Activated T-cell treated with anti-CD3 and anti-CD28 coated beads, Interleukin-2, amount 50 U/mL, for 24 hours (primary cell): ENCODE results near the gene CLIC4.
"Not testable (repeated sequence)": the region's sequence is repeated elsewhere in the genome, so short reads cannot be mapped to it uniquely, and the experiment has no call there.

Experiments
- DNase-seq: peaks from one replicate; pipeline ENCODE4 v3.0.0-alpha.2; 2020
- H3K27ac Mint-ChIP-seq: 2 replicates; pipeline ENCODE4 v1.8.0; 2020; ENCODE audit warnings: mild to moderate bottlenecking, mixed read lengths
- H3K27me3 Mint-ChIP-seq: 2 replicates; pipeline ENCODE4 v1.8.0; 2020; ENCODE audit warnings: mixed read lengths
- H3K36me3 Mint-ChIP-seq: 2 replicates; pipeline ENCODE4 v1.8.0; 2020; ENCODE audit warnings: low read depth, mixed read lengths
- H3K4me1 Mint-ChIP-seq: 2 replicates; pipeline ENCODE4 v1.8.0; 2020; ENCODE audit warnings: low read depth, mixed read lengths
- H3K4me3 Mint-ChIP-seq: 2 replicates; pipeline ENCODE4 v1.8.0; 2020; ENCODE audit warnings: mild to moderate bottlenecking, moderate library complexity, mixed read lengths
- H3K9me3 Mint-ChIP-seq: 2 replicates; pipeline ENCODE4 v1.8.0; 2020; ENCODE audit warnings: mixed read lengths

Gene CLIC4

DNA sequence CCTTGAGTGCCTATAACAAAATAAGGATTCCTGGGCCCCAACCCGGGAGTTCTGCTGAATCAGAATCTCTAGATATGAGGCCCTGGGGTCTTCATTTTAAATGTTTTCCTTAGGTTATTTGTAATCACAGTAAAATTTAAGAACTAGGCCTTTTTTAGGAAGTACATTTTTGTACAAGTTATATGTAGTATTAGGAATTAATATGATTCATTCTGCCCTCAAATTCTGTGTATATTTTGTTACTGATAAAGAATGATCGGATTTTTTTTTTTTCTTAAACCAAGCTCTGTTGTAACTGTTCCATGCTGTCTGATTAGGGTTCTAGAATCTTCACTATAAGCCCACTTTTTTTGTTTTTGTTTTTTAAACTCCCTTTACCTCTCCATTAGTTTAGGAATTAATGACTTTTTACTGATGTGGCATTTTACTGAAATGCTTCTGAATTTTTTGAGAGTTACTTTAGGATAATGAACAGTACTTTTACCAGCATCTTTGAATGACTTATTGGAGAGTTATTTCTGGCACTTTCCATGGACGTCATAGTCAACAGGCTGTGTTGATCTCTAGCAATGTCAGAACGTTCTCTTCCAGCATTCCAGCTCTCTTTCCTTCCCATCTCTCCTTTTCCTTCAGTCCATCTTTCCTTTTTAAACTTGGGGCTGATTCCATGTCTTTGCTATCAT, 48.3 kb downstream of the CLIC4 start:
- Mint-ChIP-seq H3K27ac (no peak overlapping the region), H3K4me3 (no peak overlapping the region), H3K27me3 (no peaks in the 10 kb centered on the region), H3K4me1 (no peaks in the 10 kb centered on the region), H3K36me3 (no peaks in the 10 kb centered on the region), H3K9me3 (no peaks in the 10 kb centered on the region)
- no peak for DNase-seq

DNA sequence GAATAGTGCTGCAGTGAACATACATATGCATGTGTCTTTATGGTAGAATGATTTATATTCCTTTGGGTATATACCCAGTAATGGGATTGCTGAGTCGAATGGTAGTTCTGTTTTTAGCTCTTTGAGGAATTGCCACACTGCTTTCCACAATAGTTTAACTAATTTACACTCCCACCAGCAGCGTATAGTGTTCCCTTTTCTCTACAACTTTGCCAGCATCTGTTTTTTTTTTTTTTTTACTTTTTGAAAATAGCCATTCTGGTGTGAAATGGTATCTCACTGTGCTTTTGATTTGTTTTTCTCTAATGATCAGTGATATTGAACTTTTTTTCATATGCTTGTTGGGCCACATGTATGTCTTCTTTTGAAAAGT, 48.9 kb downstream of the CLIC4 start:
- not testable (repeated sequence) for DNase-seq, H3K4me1 Mint-ChIP-seq, H3K4me3 Mint-ChIP-seq, H3K9me3 Mint-ChIP-seq, H3K36me3 Mint-ChIP-seq, H3K27ac Mint-ChIP-seq, H3K27me3 Mint-ChIP-seq

DNA sequence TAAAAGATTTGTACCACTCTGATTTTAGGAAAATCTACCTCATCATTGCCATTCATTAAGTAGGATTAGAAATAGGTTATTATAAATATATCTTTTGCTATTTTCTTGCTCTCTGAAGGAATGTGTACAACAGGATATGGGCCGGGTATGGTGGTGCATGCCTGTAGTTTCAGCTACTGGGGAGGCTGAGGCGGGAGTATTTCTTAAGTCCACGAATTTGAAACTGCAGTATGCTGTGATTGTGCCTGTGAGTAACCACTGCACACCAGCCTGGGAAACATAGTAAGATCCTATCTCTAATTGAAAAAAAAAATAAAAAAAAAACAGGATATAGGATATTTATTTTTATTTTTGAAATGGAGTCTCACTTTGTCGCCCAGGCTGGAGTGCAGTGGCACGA, 50.0 kb downstream of the CLIC4 start:
- no peak overlapping the region for H3K4me3 Mint-ChIP-seq
- no peaks in the 10 kb centered on the region for H3K4me1 Mint-ChIP-seq
- no peaks in the 10 kb centered on the region for H3K9me3 Mint-ChIP-seq
- H3K36me3 Mint-ChIP-seq = no peaks in the 10 kb centered on the region
- no peaks in the 10 kb centered on the region for H3K27me3 Mint-ChIP-seq
- no peak overlapping the region for H3K27ac Mint-ChIP-seq
- DNase-seq = no peak

DNA sequence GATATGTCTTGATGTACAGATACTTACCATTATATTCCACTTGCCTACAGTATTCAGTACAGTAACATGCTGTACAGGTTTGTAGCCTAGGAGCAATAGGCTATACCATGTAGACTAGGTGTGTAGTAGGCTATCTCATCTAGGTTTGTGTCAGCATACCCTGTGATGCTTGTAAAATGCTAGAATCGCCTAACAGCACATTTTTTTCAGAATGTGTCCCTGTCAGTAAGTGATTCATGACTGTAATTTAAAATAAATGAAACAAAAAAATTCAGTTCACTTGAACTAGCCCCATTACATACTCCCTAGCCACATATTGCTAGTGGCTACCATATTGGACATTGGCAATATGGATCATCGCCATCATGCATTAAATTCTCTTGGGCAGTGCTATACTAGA, 51.3 kb downstream of the CLIC4 start:
- Mint-ChIP-seq H3K4me1 (no peaks in the 10 kb centered on the region), H3K36me3 (no peaks in the 10 kb centered on the region), H3K4me3 (no peak overlapping the region), H3K27ac (no peak overlapping the region), H3K27me3 (no peaks in the 10 kb centered on the region), H3K9me3 (no peaks in the 10 kb centered on the region)
- DNase-seq = no peak

DNA sequence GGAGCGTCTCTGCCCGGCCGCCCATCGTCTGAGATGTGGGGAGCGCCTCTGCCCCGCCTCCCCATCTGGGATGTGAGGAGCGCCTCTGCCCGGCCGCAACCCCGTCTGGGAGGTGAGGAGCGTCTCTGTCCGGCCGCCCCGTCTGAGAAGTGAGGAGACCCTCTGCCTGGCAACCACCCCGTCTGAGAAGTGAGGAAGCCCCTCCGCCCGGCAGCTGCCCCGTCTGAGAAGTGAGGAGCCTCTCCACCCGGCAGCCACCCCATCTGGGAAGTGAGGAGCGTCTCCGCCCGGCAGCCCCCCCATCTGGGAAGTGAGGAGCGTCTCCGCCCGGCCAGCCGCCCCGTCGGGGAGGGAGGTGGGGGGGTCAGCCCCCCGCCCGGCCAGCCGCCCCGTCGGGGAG, 54.0 kb downstream of the CLIC4 start:
- not testable (repeated sequence) for H3K27ac Mint-ChIP-seq, H3K4me3 Mint-ChIP-seq, H3K27me3 Mint-ChIP-seq, DNase-seq, H3K4me1 Mint-ChIP-seq, H3K9me3 Mint-ChIP-seq, H3K36me3 Mint-ChIP-seq

DNA sequence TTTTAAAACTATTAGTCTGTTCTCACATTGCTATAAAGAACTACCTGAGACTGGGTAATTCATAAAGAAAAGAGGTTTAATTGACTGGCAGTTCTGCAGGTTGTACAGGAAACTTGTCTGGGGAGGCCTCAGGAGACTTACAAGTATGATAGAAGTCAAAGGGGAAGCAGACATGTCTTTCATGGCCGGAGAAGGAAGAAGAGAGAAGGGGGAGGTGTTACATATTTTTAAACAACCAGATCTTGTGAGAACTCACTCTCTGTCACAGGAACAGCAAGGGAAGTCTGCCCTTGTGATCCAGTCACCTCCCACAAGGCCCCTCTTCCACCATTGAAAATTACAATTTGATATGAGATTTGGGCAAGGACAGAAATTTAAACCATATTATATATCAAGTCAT, 55.9 kb downstream of the CLIC4 start:
- no peak overlapping the region for H3K27ac Mint-ChIP-seq
- DNase-seq = no peak
- no peaks in the 10 kb centered on the region for H3K36me3 Mint-ChIP-seq
- H3K9me3 Mint-ChIP-seq = no peaks in the 10 kb centered on the region
- no peak overlapping the region for H3K4me3 Mint-ChIP-seq
- peaks cover 3% of the 10 kb centered on the region for H3K4me1 Mint-ChIP-seq
- H3K27me3 Mint-ChIP-seq = no peaks in the 10 kb centered on the region

DNA sequence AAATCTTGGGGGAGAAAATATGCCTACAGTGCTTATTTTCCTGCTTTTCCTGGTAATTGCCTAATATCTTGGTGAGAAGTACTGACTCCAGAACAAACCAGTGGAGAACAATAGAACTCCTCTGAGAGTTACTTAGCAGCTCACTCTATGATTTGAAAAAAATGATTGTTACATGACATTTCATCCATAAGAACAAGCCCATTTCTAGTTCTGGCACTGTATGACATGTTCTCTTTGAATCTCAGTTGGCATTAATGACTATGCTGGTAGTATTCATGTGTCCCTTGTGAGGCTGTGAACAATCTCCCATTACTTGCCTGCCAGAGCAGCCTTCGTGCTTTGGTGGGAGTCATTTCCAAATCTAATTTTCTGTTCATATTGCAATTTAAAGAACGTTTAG, 58.0 kb downstream of the CLIC4 start:
- no peak overlapping the region for H3K27ac Mint-ChIP-seq
- H3K27me3 Mint-ChIP-seq = no peaks in the 10 kb centered on the region
- DNase-seq = no peak
- H3K4me1 Mint-ChIP-seq = peaks cover 3% of the 10 kb centered on the region
- no peaks in the 10 kb centered on the region for H3K9me3 Mint-ChIP-seq
- H3K36me3 Mint-ChIP-seq = no peaks in the 10 kb centered on the region
- H3K4me3 Mint-ChIP-seq = no peak overlapping the region

DNA sequence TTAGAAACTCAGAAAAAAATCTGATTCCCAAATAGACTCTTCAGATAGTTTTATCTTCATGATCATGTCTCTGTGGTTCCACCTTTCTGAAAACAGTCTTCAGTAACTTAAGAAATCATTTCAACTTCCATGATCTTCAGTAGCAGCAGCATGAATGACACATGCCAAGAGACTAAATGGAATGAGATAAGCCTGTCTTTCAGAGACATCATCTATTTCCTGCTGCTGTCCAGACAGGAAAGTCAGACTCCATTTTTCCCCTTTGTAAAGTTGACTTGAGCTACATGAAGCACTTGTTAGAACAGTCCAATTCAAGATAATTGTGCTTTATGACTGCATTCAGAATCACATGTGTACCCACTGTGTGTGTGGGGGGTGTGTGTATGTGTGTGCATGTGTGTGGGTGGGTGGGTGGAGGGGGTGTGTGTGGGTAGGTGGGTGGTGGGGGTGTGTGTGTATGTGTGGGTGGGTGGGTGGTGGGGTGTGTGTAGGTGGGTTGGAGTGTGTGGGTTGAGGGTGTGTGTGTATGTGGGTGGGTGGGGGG, 58.8 kb downstream of the CLIC4 start:
- Mint-ChIP-seq H3K9me3 (no peaks in the 10 kb centered on the region), H3K4me1 (peaks cover 3% of the 10 kb centered on the region), H3K27ac (no peak overlapping the region), H3K4me3 (no peak overlapping the region), H3K36me3 (no peaks in the 10 kb centered on the region), H3K27me3 (no peaks in the 10 kb centered on the region)
- DNase-seq = no peak

DNA sequence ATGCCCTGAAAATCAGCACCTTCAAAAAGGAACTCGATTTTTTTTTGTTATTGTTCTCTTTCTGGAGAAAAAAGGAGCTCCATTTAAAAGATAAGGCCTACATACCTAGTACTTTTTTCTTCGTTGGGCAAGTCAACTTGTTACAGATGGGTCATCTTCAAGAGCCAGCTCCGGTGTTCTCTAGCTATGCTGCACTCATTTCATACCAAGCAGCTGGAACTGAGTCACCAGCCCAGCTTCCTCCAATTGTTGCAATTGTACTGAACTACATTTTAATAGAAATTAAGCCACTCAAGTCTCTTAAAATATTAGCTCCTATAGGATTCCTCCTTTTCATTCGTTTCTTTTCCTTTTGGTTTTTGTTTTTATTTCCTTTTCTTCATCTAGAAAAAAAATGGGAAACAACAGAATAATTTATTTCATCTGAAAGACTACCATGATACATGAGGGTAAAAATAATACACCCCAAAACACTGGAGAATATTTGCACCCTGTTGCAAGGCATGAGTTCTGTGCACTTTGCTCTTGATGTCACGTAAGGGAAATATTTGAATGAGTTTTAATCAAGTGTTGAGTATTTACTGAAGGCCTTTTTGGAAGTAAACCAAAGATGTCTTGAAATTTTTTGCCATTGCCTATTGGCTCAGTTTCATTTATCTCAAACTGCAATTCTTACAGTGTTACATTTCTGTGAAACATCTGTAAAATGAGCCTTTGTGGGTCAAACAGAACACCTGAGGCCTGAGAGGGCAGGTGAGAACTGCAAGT, 60.5 kb downstream of the CLIC4 start:
- H3K36me3 Mint-ChIP-seq = no peaks in the 10 kb centered on the region
- H3K27me3 Mint-ChIP-seq = no peaks in the 10 kb centered on the region
- peaks cover 3% of the 10 kb centered on the region for H3K4me1 Mint-ChIP-seq
- H3K9me3 Mint-ChIP-seq = no peaks in the 10 kb centered on the region
- H3K4me3 Mint-ChIP-seq = no peak overlapping the region
- no peak overlapping the region for H3K27ac Mint-ChIP-seq
- no peak for DNase-seq

DNA sequence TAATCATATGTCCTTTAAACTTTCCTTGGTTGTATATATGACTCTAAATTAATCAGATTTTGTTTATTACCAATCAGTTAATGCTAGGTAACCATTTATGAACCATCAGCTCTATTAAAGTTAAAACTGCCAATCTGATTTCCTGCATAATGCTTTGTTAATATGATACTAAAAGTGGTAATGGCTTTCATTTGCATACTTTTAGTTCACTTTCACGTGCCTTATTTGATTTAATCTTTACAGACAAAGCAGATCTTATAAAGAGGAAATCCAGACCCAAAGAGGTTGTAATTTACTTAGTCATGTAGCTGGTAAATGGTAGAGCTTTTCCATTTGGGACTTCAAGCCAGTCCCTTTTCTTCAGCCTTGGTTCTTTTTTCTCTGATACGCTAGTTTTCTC, 61.3 kb downstream of the CLIC4 start:
- Mint-ChIP-seq H3K4me1 (peaks cover 3% of the 10 kb centered on the region), H3K27me3 (no peaks in the 10 kb centered on the region), H3K36me3 (no peaks in the 10 kb centered on the region), H3K9me3 (no peaks in the 10 kb centered on the region), H3K27ac (no peak overlapping the region), H3K4me3 (no peak overlapping the region)
- DNase-seq = no peak

DNA sequence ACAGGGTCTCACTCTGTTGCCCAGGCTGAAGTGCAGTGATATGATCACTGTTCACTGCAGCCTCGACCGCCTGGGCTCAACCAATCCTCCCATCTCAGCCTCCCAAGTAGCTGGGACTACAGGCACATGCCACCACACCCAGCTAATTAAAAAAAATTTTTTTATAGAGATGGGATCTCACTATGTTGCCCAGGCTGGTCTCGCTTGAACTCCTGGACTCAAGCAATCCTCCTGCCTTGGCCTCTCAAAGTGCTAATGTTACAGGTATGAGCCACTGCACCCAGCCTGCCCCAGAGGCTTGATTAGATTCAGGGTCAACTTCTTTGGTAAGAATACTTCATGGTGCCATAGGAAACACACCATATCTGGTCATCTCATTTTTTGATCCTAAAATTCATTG, 66.2 kb downstream of the CLIC4 start:
- H3K9me3 Mint-ChIP-seq, H3K4me3 Mint-ChIP-seq, H3K4me1 Mint-ChIP-seq, H3K36me3 Mint-ChIP-seq, H3K27ac Mint-ChIP-seq, DNase-seq, H3K27me3 Mint-ChIP-seq: not testable (repeated sequence)

DNA sequence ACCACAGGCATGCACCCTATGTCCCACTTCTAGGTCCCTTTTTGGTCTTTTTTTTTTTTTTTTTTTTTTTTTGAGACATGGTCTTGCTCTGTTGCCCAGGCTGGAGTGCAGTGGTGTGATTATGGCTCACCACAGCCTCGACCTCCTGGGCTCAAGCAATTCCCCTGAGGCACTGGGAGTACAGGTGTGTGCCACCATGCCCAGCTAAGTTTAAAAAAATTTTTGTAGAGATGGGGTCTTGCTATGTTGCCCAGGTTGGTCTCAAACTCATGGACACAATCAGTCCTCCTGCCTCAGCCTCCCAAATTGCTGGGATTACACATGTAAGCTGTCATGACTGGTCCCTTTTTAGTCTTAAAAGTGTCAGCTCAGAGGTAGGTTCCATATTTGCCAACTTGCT, 75.0 kb downstream of the CLIC4 start:
- H3K4me1 Mint-ChIP-seq = not testable (repeated sequence)

DNA sequence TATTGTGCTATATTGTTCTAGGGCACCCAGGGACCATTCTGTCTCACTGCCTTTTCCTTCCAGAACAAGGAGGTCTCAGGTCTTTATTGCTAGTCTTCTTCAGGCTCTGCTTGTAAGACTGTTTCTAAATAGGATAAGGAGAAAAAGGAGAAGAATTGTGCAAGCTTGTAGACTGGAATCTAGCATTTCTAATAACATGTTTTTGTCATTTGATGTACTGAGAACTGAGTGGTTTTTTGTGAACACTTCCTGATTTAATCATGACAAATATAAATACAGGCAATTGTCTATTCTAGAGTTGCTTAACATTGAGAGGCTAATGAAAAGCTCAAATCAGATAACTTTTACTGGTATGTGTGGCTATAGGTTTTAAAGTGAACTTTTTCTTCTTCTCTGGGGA, 77.6 kb downstream of the CLIC4 start:
- Mint-ChIP-seq H3K36me3 (no peaks in the 10 kb centered on the region), H3K4me3 (no peak overlapping the region), H3K4me1 (no peaks in the 10 kb centered on the region), H3K9me3 (no peaks in the 10 kb centered on the region), H3K27ac (no peak overlapping the region), H3K27me3 (peaks cover 3% of the 10 kb centered on the region)
- DNase-seq = no peak

More for the DNA sequence above, 75.0 kb downstream of the CLIC4 start:
- not testable (repeated sequence) for DNase-seq, H3K36me3 Mint-ChIP-seq, H3K27ac Mint-ChIP-seq, H3K27me3 Mint-ChIP-seq, H3K4me3 Mint-ChIP-seq, H3K9me3 Mint-ChIP-seq

DNA sequence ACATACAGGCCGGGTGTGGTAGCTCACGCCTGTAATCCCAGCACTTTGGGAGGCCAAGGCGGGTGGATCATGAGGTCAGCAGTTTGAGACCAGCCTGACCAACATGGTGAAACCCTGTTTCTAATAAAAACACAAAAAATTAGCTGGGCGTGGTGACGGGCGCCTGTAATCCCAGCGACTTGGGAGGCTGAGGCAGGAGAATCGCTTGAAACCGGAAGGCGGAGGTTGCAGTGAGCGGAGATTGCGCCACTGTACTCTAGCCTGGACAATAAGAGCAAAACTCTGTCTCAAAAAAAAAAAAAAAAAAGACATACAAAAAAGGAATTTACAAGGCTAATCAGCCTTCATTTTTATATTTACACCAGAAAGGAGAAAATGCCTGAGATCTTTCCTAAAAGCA, 78.2 kb downstream of the CLIC4 start:
- not testable (repeated sequence) for H3K4me3 Mint-ChIP-seq, H3K27me3 Mint-ChIP-seq, DNase-seq, H3K9me3 Mint-ChIP-seq, H3K4me1 Mint-ChIP-seq, H3K36me3 Mint-ChIP-seq, H3K27ac Mint-ChIP-seq

DNA sequence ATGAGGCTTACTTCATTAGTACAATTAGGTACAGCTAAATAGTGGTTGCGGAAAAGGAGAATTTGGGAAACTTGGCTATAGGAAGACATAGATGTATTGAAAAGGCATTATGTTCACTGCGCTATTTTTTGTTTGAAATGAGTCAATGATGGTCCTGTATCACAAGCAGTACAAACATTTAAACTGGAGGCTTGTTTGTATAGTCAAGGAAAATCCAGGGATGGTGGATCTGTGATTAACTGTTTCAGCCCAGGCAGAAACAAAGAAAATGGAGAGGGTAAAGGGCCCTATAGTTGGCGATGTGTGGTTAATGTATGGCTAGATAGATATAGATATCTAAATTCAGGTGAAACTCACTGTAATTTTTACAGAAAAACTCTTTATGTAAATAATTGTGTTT, 79.9 kb downstream of the CLIC4 start:
- Mint-ChIP-seq H3K36me3 (no peaks in the 10 kb centered on the region), H3K4me1 (no peaks in the 10 kb centered on the region), H3K27ac (no peak overlapping the region), H3K27me3 (peaks cover 7% of the 10 kb centered on the region), H3K9me3 (no peaks in the 10 kb centered on the region), H3K4me3 (no peak overlapping the region)
- DNase-seq = no peak
